HCT116 (cell line): ENCODE results near the gene CNN3. TPM values are rescaled to one million over a fixed set of nuclear protein-coding genes. Genes with fewer than 3 reads are reported as not detected.
A peak's percentile ranks its signal among the peaks of the same experiment; 100 is the strongest.
"Not testable (repeated sequence)": the region's sequence is repeated elsewhere in the genome, so short reads cannot be mapped to it uniquely, and the experiment has no call there.

Experiments
- ATAC-seq: fragments of 200-7000 bp; cut with Tn5 transposase; 2 replicates; pipeline ENCODE4 v1.9.1; 2020; ENCODE audit warnings: mild to moderate bottlenecking, moderate library complexity
- BruUV-seq: library from RNA; stranded (reverse); fragments of 400-500 nt; replicated peaks from 2 replicates; lab custom pipeline; 2021; lab: Mats Ljungman, UMichigan
- CTCF ChIA-PET: fragments of 300-600 bp; sonication (Branson Sonifier 250); formaldehyde crosslinking; loops from one replicate; lab custom pipeline; 2021; ENCODE audit warnings: antibody characterized with exemption; lab: Charles Lee
- POLR2A ChIA-PET: fragments of 300-600, 350-600 bp; sonication (Branson Sonifier 250); formaldehyde crosslinking; loops from one replicate; lab custom pipeline; 2021; ENCODE audit warnings: antibody characterized with exemption; lab: Charles Lee
- RAD21 ChIA-PET, 2 experiments: fragments of 300-600 bp; sonication (Branson Sonifier 250); formaldehyde crosslinking; loops; one replicate each; lab custom pipeline; 2023; ENCODE audit warnings: low total read pairs in 2 of 2; ENCODE audit not compliant: uncharacterized antibody in 2 of 2, unreplicated experiment in 2 of 2, low non-redundant PET in 1 of 2; lab: Charles Lee
- DNase-seq: peaks from one replicate; pipeline ENCODE4 v3.0.0-alpha.2; 2010; ENCODE audit warnings: low read depth, low spot score
- H2AFZ ChIP-seq: fragments of 200-600 bp; shearing (Covaris generic), sonication (generic); 2 replicates; pipeline ENCODE4 v1.6.1; 2017; ENCODE audit warnings: low read depth, mixed run types, mixed read lengths, antibody characterized with exemption, low read length; ENCODE audit not compliant: poor library complexity, severe bottlenecking
- H3K27ac ChIP-seq: 2 replicates; pipeline ENCODE4 v1.5.1; 2012; ENCODE audit warnings: low read depth, low read length
- H3K27me3 ChIP-seq: fragments of 200-600 bp; sonication (generic); 2 replicates; pipeline ENCODE4 v1.6.1; 2016; ENCODE audit warnings: mixed run types, low read length, mixed read lengths; ENCODE audit not compliant: insufficient read depth
- H3K36me3 ChIP-seq, 2 experiments: fragments of 200-500 bp in 1 of 2; fragments of 200-600 bp in 1 of 2; sonication (Bioruptor generic) in 1 of 2; sonication (generic) in 1 of 2; 2 replicates each; pipeline versions ENCODE4 v1.5.1 to v1.6.1; 2014 to 2016; ENCODE audit warnings: low read length in 2 of 2, inconsistent platforms in 1 of 2, mixed read lengths in 1 of 2, mixed run types in 1 of 2; ENCODE audit not compliant: insufficient read depth in 2 of 2, control insufficient read depth in 1 of 2
- H3K4me1 ChIP-seq, 2 experiments: fragments of 200-600 bp in 1 of 2; sonication (generic) in 1 of 2; 2 replicates each; pipeline versions ENCODE4 v1.5.1 to v1.6.1; 2012 to 2017; ENCODE audit warnings: low read length in 2 of 2, inconsistent platforms in 1 of 2, mild to moderate bottlenecking in 1 of 2, mixed read lengths in 1 of 2, mixed run types in 1 of 2, moderate library complexity in 1 of 2; ENCODE audit not compliant: insufficient read depth in 2 of 2, control insufficient read depth in 1 of 2
- H3K4me2 ChIP-seq: fragments of 200-600 bp; sonication (generic); 2 replicates; pipeline ENCODE4 v1.6.1; 2017; ENCODE audit warnings: mixed run types, low read length, mixed read lengths
- H3K4me3 ChIP-seq, 2 experiments: fragments of 200-600 bp in 1 of 2; sonication (generic) in 1 of 2; replicated peaks in 1 of 2; 2 replicates each; pipeline ENCODE4 v1.5.1; 2011 to 2016; ENCODE audit warnings: low read length in 2 of 2, control low read depth in 1 of 2, low read depth in 1 of 2, mild to moderate bottlenecking in 1 of 2, mixed read lengths in 1 of 2, mixed run types in 1 of 2
- H3K79me2 ChIP-seq: fragments of 200-600 bp; sonication (generic); 2 replicates; pipeline ENCODE4 v1.6.1; 2017; ENCODE audit warnings: mild to moderate bottlenecking, mixed run types, low read length, moderate library complexity, mixed read lengths; ENCODE audit not compliant: insufficient read depth
- H3K9ac ChIP-seq: fragments of 200-600 bp; sonication (generic); 2 replicates; pipeline ENCODE4 v1.6.1; 2016; ENCODE audit warnings: low read length, mixed read lengths
- H3K9me2 ChIP-seq: fragments of 200-600 bp; sonication (generic), shearing (Covaris generic); 2 replicates; pipeline ENCODE4 v1.6.1; 2017; ENCODE audit warnings: mixed run types, mild to moderate bottlenecking, moderate library complexity; ENCODE audit not compliant: insufficient read depth
- H3K9me3 ChIP-seq, 2 experiments: fragments of 200-500 bp in 1 of 2; fragments of 200-600 bp in 1 of 2; sonication (Bioruptor generic) in 1 of 2; sonication (generic) in 1 of 2; 2 replicates each; pipeline ENCODE4 v1.6.1; 2014 to 2017; ENCODE audit warnings: low read length in 2 of 2, mixed read lengths in 2 of 2, inconsistent platforms in 1 of 2, low read depth in 1 of 2, mild to moderate bottlenecking in 1 of 2, mixed run types in 1 of 2, moderate library complexity in 1 of 2; ENCODE audit not compliant: control insufficient read depth in 1 of 2, insufficient read depth in 1 of 2
- H4K20me1 ChIP-seq: fragments of 200-600 bp; sonication (generic), shearing (Covaris generic); 2 replicates; pipeline ENCODE4 v1.6.1; 2017; ENCODE audit warnings: mixed run types, mild to moderate bottlenecking, moderate library complexity; ENCODE audit not compliant: insufficient read depth
- CBX3 ChIP-seq: IDR thresholded peaks from 2 replicates; pipeline ENCODE4 v1.6.1; 2012; ENCODE audit warnings: low read depth
- CEBPB ChIP-seq: IDR thresholded peaks from 2 replicates; pipeline ENCODE4 v1.6.1; 2012; ENCODE audit warnings: low read depth
- EGR1 ChIP-seq: IDR thresholded peaks from 2 replicates; pipeline ENCODE4 v1.6.1; 2012; ENCODE audit warnings: low read depth
- ELF1 ChIP-seq: IDR thresholded peaks from 2 replicates; pipeline ENCODE4 v1.6.1; 2012; ENCODE audit warnings: low read depth, borderline replicate concordance
- EZH2 ChIP-seq: fragments of 200-600 bp; sonication (generic); IDR thresholded peaks from 2 replicates; pipeline ENCODE4 v1.6.1; 2017; ENCODE audit warnings: antibody characterized with exemption, mixed run types
- EZH2phosphoT487 ChIP-seq: fragments of 200-600 bp; IDR thresholded peaks from 2 replicates; pipeline ENCODE4 v1.6.1; 2018; ENCODE audit warnings: antibody characterized with exemption, borderline replicate concordance
- FOSL1 ChIP-seq: IDR thresholded peaks from 2 replicates; pipeline ENCODE4 v1.6.1; 2012; ENCODE audit warnings: low read depth
- JUND ChIP-seq: IDR thresholded peaks from 2 replicates; pipeline ENCODE4 v1.6.1; 2012
- POLR2AphosphoS5 ChIP-seq: IDR thresholded peaks from 2 replicates; pipeline ENCODE4 v1.6.1; 2011; ENCODE audit warnings: mild to moderate bottlenecking, low read depth, low read length, moderate library complexity
- SP1 ChIP-seq: IDR thresholded peaks from 2 replicates; pipeline ENCODE4 v1.6.1; 2012; ENCODE audit warnings: low read depth
- TCF7L2 ChIP-seq: IDR thresholded peaks from 2 replicates; pipeline ENCODE4 v1.7.0; 2011; ENCODE audit warnings: borderline replicate concordance, inconsistent platforms; ENCODE audit not compliant: insufficient read depth, insufficient read length; ENCODE audit errors: extremely low read depth
- YY1 ChIP-seq: IDR thresholded peaks from 2 replicates; pipeline ENCODE4 v1.6.1; 2011; ENCODE audit warnings: low read length, low read depth, moderate library complexity, mild to moderate bottlenecking; ENCODE audit not compliant: insufficient replicate concordance; ENCODE audit errors: extremely low read depth
- ZFX ChIP-seq: fragments of 450-650 bp; IDR thresholded peaks from 2 replicates; pipeline ENCODE4 v1.6.1; 2017
- ZNF274 ChIP-seq: fragments of 200-500 bp; sonication (Bioruptor generic); IDR thresholded peaks from 2 replicates; pipeline ENCODE4 v1.6.1; 2014; ENCODE audit warnings: mild to moderate bottlenecking, low read depth, low read length, inconsistent platforms
- intact Hi-C: fragments of 100-400 bp; cut with micrococcal nuclease; formaldehyde crosslinking; loops from 2 replicates; pipeline ENCODE4 v1.10.0; 2022
- total RNA-seq: library from RNA; stranded (reverse); gene quantifications from one replicate; pipeline ENCODE4 v1.2.1, GENCODE V29; 2021; ENCODE audit not compliant: unreplicated experiment
- TF ChIP-seq, protein P1 (sequence below): IDR thresholded peaks from 2 replicates; pipeline ENCODE4 v1.6.1; 2012
- TF ChIP-seq, protein P2 (sequence below), 3 experiments: fragments of 200-600 bp in 1 of 3; sonication (generic) in 1 of 3; IDR thresholded peaks in 2 of 3; conservative IDR thresholded peaks in 1 of 3; 2 replicates each; pipeline ENCODE4 v1.5.1; 2012 to 2017; ENCODE audit warnings: low read depth in 2 of 3, low read length in 2 of 3, antibody characterized with exemption in 1 of 3, borderline replicate concordance in 1 of 3, control low read depth in 1 of 3, mild to moderate bottlenecking in 1 of 3, mixed read lengths in 1 of 3, mixed run types in 1 of 3, moderate library complexity in 1 of 3; ENCODE audit not compliant: insufficient read depth in 1 of 3
- TF ChIP-seq, protein P3 (sequence below): IDR thresholded peaks from 2 replicates; pipeline ENCODE4 v1.6.1; 2012

The CNN3 gene
- total RNA-seq, 1 experiment from 2014 or later = 109 TPM

DNA sequence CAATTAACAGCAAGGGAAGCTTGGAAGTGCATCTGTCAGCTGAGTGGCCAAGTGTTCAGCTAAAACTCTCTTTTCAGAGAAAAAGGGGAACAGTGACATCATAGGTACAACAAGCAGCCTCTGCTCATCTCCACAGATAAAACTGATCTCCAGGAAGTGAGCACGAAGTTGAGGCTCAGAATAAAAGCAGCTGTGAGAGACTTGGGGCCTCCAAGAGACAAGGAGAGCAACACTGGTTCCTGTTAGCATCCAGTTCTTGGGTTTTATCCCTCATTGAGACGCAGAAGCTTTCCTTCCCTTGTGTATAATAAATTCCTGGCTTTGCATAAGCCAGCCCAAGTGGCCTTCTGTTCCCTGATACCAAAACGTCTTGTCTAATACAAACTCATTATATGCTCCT, 20.0 kb upstream of the CNN3 start (continued):
- TF ChIP-seq EZH2 = no peak

DNA sequence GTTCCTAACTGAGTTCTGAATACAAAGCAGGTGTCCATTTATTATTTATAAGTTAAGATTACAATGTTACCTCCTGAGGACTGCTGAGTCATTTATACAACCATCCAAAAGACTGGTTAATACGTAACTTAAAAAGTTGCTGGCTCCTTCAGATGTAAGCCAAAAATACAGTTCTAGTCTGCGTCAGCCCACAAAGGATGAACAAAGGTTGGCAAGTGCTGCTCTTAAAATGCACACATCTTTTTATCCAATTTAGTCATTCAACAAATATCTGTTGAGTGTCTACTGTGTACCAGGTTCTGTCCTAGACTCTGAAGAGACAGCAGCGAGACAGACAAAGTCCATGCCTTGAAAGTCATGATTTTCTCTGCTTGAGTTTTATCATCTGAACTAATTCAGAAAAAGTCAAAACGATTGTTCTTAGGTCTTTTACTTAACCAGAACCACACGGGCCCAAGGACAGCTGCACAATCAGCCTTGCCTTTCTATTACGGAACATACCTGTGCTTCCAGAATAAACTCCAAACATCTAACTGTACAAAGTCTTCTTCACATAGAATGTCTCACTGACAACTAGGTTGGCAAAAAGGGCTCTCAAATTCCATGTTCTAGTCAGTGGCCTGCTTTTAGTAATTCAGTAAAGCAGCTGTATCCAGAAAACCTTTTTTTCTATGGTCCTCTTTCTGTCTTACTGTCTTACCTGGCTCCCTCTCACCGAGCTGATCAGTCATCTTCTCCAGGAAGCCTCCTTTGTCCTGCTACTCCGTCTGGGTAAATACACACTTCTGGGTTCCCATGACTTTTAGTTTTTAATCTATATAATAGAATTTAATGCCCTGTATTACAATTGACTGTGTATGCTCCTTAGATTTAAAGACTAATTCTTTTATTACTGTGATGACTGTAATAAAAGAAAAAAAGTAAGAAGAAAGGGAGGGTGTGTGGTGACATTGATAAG, 15.5 kb upstream of the CNN3 start:
- POLR2A ChIA-PET = no interaction called here
- Histone ChIP-seq H3K9me2 (no peaks in the 10 kb centered on the region; the same call in 1 of the 2 replicates), H3K4me3 (no peak overlapping the region), H3K27me3 (no peaks in the 10 kb centered on the region), H4K20me1 (no peaks in the 10 kb centered on the region), H3K9ac (no peak overlapping the region), H3K36me3 (no peaks in the 10 kb centered on the region), H2AFZ (no peak overlapping the region), H3K27ac (no peak overlapping the region), H3K9me3 (no peaks in the 10 kb centered on the region), H3K4me2 (peak overlapping the region; percentile 10; the same call in 1 of the 2 replicates), H3K79me2 (no peaks in the 10 kb centered on the region), H3K4me1 (peaks cover 4 to 6% of the 10 kb centered on the region in 2 experiments; a peak in 3 of 4 replicates)
- ATAC-seq (no peak), DNase-seq (no peak)
- intact Hi-C loops = no loop called here
- CTCF ChIA-PET = no interaction called here
- BruUV-seq = no TSS peak
- RAD21 ChIA-PET = no interaction called here
- TF ChIP-seq CEBPB = no peak
- TF ChIP-seq EZH2 = no peak
- no peak for TF ChIP-seq SP1
- TF ChIP-seq, protein P1, sequence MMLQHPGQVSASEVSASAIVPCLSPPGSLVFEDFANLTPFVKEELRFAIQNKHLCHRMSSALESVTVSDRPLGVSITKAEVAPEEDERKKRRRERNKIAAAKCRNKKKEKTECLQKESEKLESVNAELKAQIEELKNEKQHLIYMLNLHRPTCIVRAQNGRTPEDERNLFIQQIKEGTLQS = no peak
- TF ChIP-seq EZH2phosphoT487 = no peak
- no peak for TF ChIP-seq POLR2AphosphoS5
- TF ChIP-seq, protein P2, sequence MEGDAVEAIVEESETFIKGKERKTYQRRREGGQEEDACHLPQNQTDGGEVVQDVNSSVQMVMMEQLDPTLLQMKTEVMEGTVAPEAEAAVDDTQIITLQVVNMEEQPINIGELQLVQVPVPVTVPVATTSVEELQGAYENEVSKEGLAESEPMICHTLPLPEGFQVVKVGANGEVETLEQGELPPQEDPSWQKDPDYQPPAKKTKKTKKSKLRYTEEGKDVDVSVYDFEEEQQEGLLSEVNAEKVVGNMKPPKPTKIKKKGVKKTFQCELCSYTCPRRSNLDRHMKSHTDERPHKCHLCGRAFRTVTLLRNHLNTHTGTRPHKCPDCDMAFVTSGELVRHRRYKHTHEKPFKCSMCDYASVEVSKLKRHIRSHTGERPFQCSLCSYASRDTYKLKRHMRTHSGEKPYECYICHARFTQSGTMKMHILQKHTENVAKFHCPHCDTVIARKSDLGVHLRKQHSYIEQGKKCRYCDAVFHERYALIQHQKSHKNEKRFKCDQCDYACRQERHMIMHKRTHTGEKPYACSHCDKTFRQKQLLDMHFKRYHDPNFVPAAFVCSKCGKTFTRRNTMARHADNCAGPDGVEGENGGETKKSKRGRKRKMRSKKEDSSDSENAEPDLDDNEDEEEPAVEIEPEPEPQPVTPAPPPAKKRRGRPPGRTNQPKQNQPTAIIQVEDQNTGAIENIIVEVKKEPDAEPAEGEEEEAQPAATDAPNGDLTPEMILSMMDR (IDR thresholded peaks at IDR 0.05 in 2 of 3, conservative IDR thresholded peaks at IDR 0.05 in 1 of 3; ENCODE audit: borderline replicate concordance in 1 of 3, insufficient read depth in 1 of 3, low read depth in 2 of 3, low read length in 2 of 3) = no peak
- no peak for TF ChIP-seq ZFX
- TF ChIP-seq FOSL1 = no peak
- TF ChIP-seq ZNF274 = no peak
- TF ChIP-seq CBX3 = no peak
- TF ChIP-seq TCF7L2 = no peak
- TF ChIP-seq ELF1 = no peak
- no peak for TF ChIP-seq YY1
- TF ChIP-seq JUND = no peak
- no peak for TF ChIP-seq EGR1
- TF ChIP-seq, protein P3, sequence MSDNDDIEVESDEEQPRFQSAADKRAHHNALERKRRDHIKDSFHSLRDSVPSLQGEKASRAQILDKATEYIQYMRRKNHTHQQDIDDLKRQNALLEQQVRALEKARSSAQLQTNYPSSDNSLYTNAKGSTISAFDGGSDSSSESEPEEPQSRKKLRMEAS = no peak

DNA sequence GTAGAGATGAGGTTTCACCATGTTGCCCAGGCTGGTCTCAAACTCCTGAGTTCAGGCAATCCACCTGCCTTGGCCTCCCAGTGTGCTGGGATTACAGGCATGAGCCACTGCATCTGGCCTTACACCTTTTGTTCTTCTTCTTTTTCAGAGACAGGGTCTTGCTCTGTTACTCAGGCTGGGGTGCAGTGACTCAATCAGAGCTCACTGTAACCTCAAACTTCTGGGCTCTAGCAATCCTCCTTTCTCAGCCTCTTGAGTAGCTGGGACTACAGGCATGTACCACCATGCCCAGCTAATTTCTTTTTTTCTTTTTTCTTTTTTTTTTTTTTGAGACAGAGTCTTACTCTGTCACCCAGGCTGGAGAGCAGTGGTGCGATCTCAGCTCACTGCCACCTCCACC, 14.6 kb upstream of the CNN3 start:
- H3K9ac ChIP-seq, intact Hi-C loops, H3K9me3 ChIP-seq, H3K79me2 ChIP-seq, CTCF ChIA-PET, H4K20me1 ChIP-seq, BruUV-seq, POLR2A ChIA-PET, H3K4me1 ChIP-seq, H3K27me3 ChIP-seq, H2AFZ ChIP-seq, H3K9me2 ChIP-seq, ATAC-seq, RAD21 ChIA-PET, H3K27ac ChIP-seq, H3K36me3 ChIP-seq, DNase-seq, H3K4me2 ChIP-seq, H3K4me3 ChIP-seq: not testable (repeated sequence)
